ENCODE data around the gene HS3ST1. TPM values are rescaled to one million over a fixed set of nuclear protein-coding genes. Genes with fewer than 3 reads are reported as not detected.

The HS3ST1 gene
- total RNA-seq, 2 experiments from 2014 or later = not detected

GRCh38 chr4:11463707-11464106 lies 35.0 kb upstream of the HS3ST1 start:
- no peak for DNase-seq
- intact Hi-C loops (cut with micrococcal nuclease) = no loop called here
- ChIA-PET POLR2A (no interaction called here), CTCF (no interaction called here)
- no peak for TF ChIP-seq CTCF (IDR thresholded peaks at IDR 0.05)
- H3K9me3 Mint-ChIP-seq = peaks cover 11% of the 10 kb centered on the region
- H3K27ac Mint-ChIP-seq = no peak overlapping the region
- H3K36me3 Mint-ChIP-seq (ENCODE audit: low read depth) = peaks cover 2% of the 10 kb centered on the region
- no peak overlapping the region for H3K4me3 Mint-ChIP-seq
- peaks cover 4% of the 10 kb centered on the region for H3K4me1 Mint-ChIP-seq (ENCODE audit: low read depth)
- no peak for ATAC-seq
- peaks cover 3% of the 10 kb centered on the region for H3K27me3 Mint-ChIP-seq

GRCh38 chr4:11456401-11456800 lies 27.7 kb upstream of the HS3ST1 start:
- Mint-ChIP-seq H3K36me3 (ENCODE audit: low read depth) (peaks cover 2% of the 10 kb centered on the region), H3K9me3 (peaks cover 13% of the 10 kb centered on the region), H3K4me3 (no peak overlapping the region), H3K27ac (no peak overlapping the region), H3K4me1 (ENCODE audit: low read depth) (no peaks in the 10 kb centered on the region), H3K27me3 (no peaks in the 10 kb centered on the region)
- DNase-seq (no peak), ATAC-seq (no peak)
- TF ChIP-seq CTCF (IDR thresholded peaks at IDR 0.05) = no peak
- intact Hi-C loops (cut with micrococcal nuclease) = no loop called here
- ChIA-PET CTCF (interaction anchor here (1.3 kb wide), 1 partner anchor 9 kb away, joined by 3 read pairs; no protein-coding TSS in a partner anchor), POLR2A (no interaction called here)

GRCh38 chr4:11455201-11455835 lies 26.6 kb upstream of the HS3ST1 start:
- ChIA-PET POLR2A (no interaction called here), CTCF (no interaction called here)
- intact Hi-C loops (cut with micrococcal nuclease) = no loop called here
- Mint-ChIP-seq H3K9me3 (peaks cover 8% of the 10 kb centered on the region), H3K4me1 (ENCODE audit: low read depth) (no peaks in the 10 kb centered on the region), H3K27ac (no peak overlapping the region), H3K36me3 (ENCODE audit: low read depth) (no peaks in the 10 kb centered on the region), H3K27me3 (no peaks in the 10 kb centered on the region), H3K4me3 (no peak overlapping the region)
- ATAC-seq = no peak
- DNase-seq = no peak
- no peak for TF ChIP-seq CTCF (IDR thresholded peaks at IDR 0.05)

GRCh38 chr4:11451716-11452115 lies 23.0 kb upstream of the HS3ST1 start:
- Mint-ChIP-seq H3K27ac (no peak overlapping the region), H3K4me1 (ENCODE audit: low read depth) (no peaks in the 10 kb centered on the region), H3K27me3 (no peaks in the 10 kb centered on the region), H3K36me3 (ENCODE audit: low read depth) (no peaks in the 10 kb centered on the region), H3K4me3 (no peak overlapping the region), H3K9me3 (no peaks in the 10 kb centered on the region)
- ATAC-seq (no peak), DNase-seq (no peak)
- CTCF ChIA-PET = no interaction called here
- intact Hi-C loops (cut with micrococcal nuclease) = no loop called here
- no peak for TF ChIP-seq CTCF (IDR thresholded peaks at IDR 0.05)
- POLR2A ChIA-PET = no interaction called here

- Mint-ChIP-seq H3K9me3 (no peaks in the 10 kb centered on the region), H3K4me3 (no peak overlapping the region), H3K27me3 (no peaks in the 10 kb centered on the region), H3K36me3 (ENCODE audit: low read depth) (no peaks in the 10 kb centered on the region), H3K27ac (no peak overlapping the region), H3K4me1 (ENCODE audit: low read depth) (peaks cover 5% of the 10 kb centered on the region)
- ATAC-seq = no peak
- TF ChIP-seq CTCF (IDR thresholded peaks at IDR 0.05) = no peak
- DNase-seq = no peak
- intact Hi-C loops (cut with micrococcal nuclease) = no loop called here
- ChIA-PET CTCF (no interaction called here), POLR2A (no interaction called here)
These were observed 17.6 kb upstream of the HS3ST1 start for GRCh38 chr4:11446155-11446811.

Measured in activated CD8-positive, alpha-beta T cell treated with anti-CD3 and anti-CD28 coated beads for 36 hours (primary cell).